ENCODE measurements around the gene HARBI1. TPM values are rescaled to one million over a fixed set of nuclear protein-coding genes. Genes with fewer than 3 reads are reported as not detected.

HARBI1 gene
- total RNA-seq, 1 experiment from 2014 or later = 4.0 TPM

GRCh38 chr11:46600194-46600960 lies 16.6 kb downstream of the HARBI1 start:
- H3K4me2 ChIP-seq (ENCODE audit: low read depth, low read length, poor library complexity, severe bottlenecking) = no peak overlapping the region
- no peaks in the 10 kb centered on the region for H3K9me2 ChIP-seq (replicated peaks; ENCODE audit: insufficient read depth, low read length)
- H4K20me1 ChIP-seq (ENCODE audit: insufficient read depth, low read depth, low read length) = no peaks in the 10 kb centered on the region
- no peaks in the 10 kb centered on the region for H3K9me3 ChIP-seq (ENCODE audit: low read length)
- no peaks in the 10 kb centered on the region for H3K27me3 ChIP-seq (ENCODE audit: low read length)
- no peaks in the 10 kb centered on the region for H3K36me3 ChIP-seq (ENCODE audit: insufficient read depth, low read length)
- H3K79me2 ChIP-seq (ENCODE audit: low read length) = no peaks in the 10 kb centered on the region; the same call in 1 of the 2 replicates
- H3K4me1 ChIP-seq (ENCODE audit: low read length) = peaks cover 36% of the 10 kb centered on the region
- H3K27ac ChIP-seq (ENCODE audit: low read length) = no peak overlapping the region
- no peak overlapping the region for H2AFZ ChIP-seq (ENCODE audit: low read length)
- no peak for DNase-seq
- H3K9ac ChIP-seq (ENCODE audit: low read length) = no peak overlapping the region
- no peak overlapping the region for H3K4me3 ChIP-seq (ENCODE audit: low read length)

- Histone ChIP-seq H3K9ac (ENCODE audit: low read length) (no peak overlapping the region), H3K79me2 (ENCODE audit: low read length) (no peaks in the 10 kb centered on the region), H3K27me3 (ENCODE audit: low read length) (no peaks in the 10 kb centered on the region), H4K20me1 (ENCODE audit: insufficient read depth, low read depth, low read length) (no peaks in the 10 kb centered on the region), H3K36me3 (ENCODE audit: insufficient read depth, low read length) (no peaks in the 10 kb centered on the region), H3K4me3 (ENCODE audit: low read length) (no peak overlapping the region), H3K4me1 (ENCODE audit: low read length) (peaks cover 28% of the 10 kb centered on the region), H3K9me2 (replicated peaks; ENCODE audit: insufficient read depth, low read length) (no peaks in the 10 kb centered on the region), H2AFZ (ENCODE audit: low read length) (no peak overlapping the region), H3K9me3 (ENCODE audit: low read length) (no peaks in the 10 kb centered on the region), H3K4me2 (ENCODE audit: low read depth, low read length, poor library complexity, severe bottlenecking) (no peak overlapping the region), H3K27ac (ENCODE audit: low read length) (no peak overlapping the region)
- no peak for DNase-seq
Observed at GRCh38 chr11:46599340-46600193, 17.5 kb downstream of the HARBI1 start.

GRCh38 chr11:46597609-46598219 lies 19.3 kb downstream of the HARBI1 start:
- DNase-seq = no peak
- no peak overlapping the region for H3K4me2 ChIP-seq (ENCODE audit: low read depth, low read length, poor library complexity, severe bottlenecking)

GRCh38 chr11:46597155-46597554 lies 19.9 kb downstream of the HARBI1 start:
- H3K27me3 ChIP-seq (ENCODE audit: low read length) = no peaks in the 10 kb centered on the region
- H3K9me3 ChIP-seq (ENCODE audit: low read length) = no peaks in the 10 kb centered on the region
- no peak overlapping the region for H2AFZ ChIP-seq (ENCODE audit: low read length)
- no peak overlapping the region for H3K4me3 ChIP-seq (ENCODE audit: low read length)
- no peak overlapping the region for H3K4me2 ChIP-seq (ENCODE audit: low read depth, low read length, poor library complexity, severe bottlenecking)
- no peak for DNase-seq
- H3K4me1 ChIP-seq (ENCODE audit: low read length) = peaks cover 27% of the 10 kb centered on the region
- peaks cover 8% of the 10 kb centered on the region; the same call in 1 of the 2 replicates for H4K20me1 ChIP-seq (ENCODE audit: insufficient read depth, low read depth, low read length)
- no peaks in the 10 kb centered on the region for H3K9me2 ChIP-seq (replicated peaks; ENCODE audit: insufficient read depth, low read length)
- H3K27ac ChIP-seq (ENCODE audit: low read length) = no peak overlapping the region
- H3K9ac ChIP-seq (ENCODE audit: low read length) = no peak overlapping the region
- no peaks in the 10 kb centered on the region for H3K36me3 ChIP-seq (ENCODE audit: insufficient read depth, low read length)
- peaks cover 17% of the 10 kb centered on the region for H3K79me2 ChIP-seq (ENCODE audit: low read length)

More at GRCh38 chr11:46597609-46598219, 19.3 kb downstream of the HARBI1 start:
- no peaks in the 10 kb centered on the region for H3K27me3 ChIP-seq (ENCODE audit: low read length)
- H3K79me2 ChIP-seq (ENCODE audit: low read length) = peaks cover 11% of the 10 kb centered on the region
- no peaks in the 10 kb centered on the region for H3K36me3 ChIP-seq (ENCODE audit: insufficient read depth, low read length)
- no peak overlapping the region for H2AFZ ChIP-seq (ENCODE audit: low read length)
- no peak overlapping the region for H3K9ac ChIP-seq (ENCODE audit: low read length)
- H3K9me3 ChIP-seq (ENCODE audit: low read length) = no peaks in the 10 kb centered on the region
- peaks cover 21% of the 10 kb centered on the region for H3K4me1 ChIP-seq (ENCODE audit: low read length)
- no peaks in the 10 kb centered on the region for H3K9me2 ChIP-seq (replicated peaks; ENCODE audit: insufficient read depth, low read length)
- no peak overlapping the region for H3K27ac ChIP-seq (ENCODE audit: low read length)
- no peak overlapping the region for H3K4me3 ChIP-seq (ENCODE audit: low read length)
- peaks cover 8% of the 10 kb centered on the region; the same call in 1 of the 2 replicates for H4K20me1 ChIP-seq (ENCODE audit: insufficient read depth, low read depth, low read length)

- DNase-seq = no peak
- Histone ChIP-seq H3K4me2 (ENCODE audit: low read depth, low read length, poor library complexity, severe bottlenecking) (peak overlapping the region; percentile 88), H3K9me3 (ENCODE audit: low read length) (no peaks in the 10 kb centered on the region), H3K36me3 (ENCODE audit: insufficient read depth, low read length) (no peaks in the 10 kb centered on the region), H3K4me1 (ENCODE audit: low read length) (peaks cover 30% of the 10 kb centered on the region), H4K20me1 (ENCODE audit: insufficient read depth, low read depth, low read length) (peaks cover 8% of the 10 kb centered on the region; the same call in 1 of the 2 replicates), H3K27me3 (ENCODE audit: low read length) (no peaks in the 10 kb centered on the region), H3K9ac (ENCODE audit: low read length) (no peak overlapping the region), H3K4me3 (ENCODE audit: low read length) (peak overlapping the region; percentile 79), H3K9me2 (replicated peaks; ENCODE audit: insufficient read depth, low read length) (no peaks in the 10 kb centered on the region), H3K79me2 (ENCODE audit: low read length) (peaks cover 40% of the 10 kb centered on the region), H3K27ac (ENCODE audit: low read length) (no peak overlapping the region), H2AFZ (ENCODE audit: low read length) (peak overlapping the region; percentile 40)
Observed at GRCh38 chr11:46594785-46595184, 22.2 kb downstream of the HARBI1 start.

GRCh38 chr11:46594374-46594700 lies 22.7 kb downstream of the HARBI1 start:
- peak overlapping the region; percentile 88 for H3K4me2 ChIP-seq (ENCODE audit: low read depth, low read length, poor library complexity, severe bottlenecking)
- peak overlapping the region; percentile 75 for H3K9ac ChIP-seq (ENCODE audit: low read length)
- H3K9me2 ChIP-seq (replicated peaks; ENCODE audit: insufficient read depth, low read length) = no peaks in the 10 kb centered on the region
- H3K79me2 ChIP-seq (ENCODE audit: low read length) = peaks cover 45% of the 10 kb centered on the region
- no peak for DNase-seq
- H2AFZ ChIP-seq (ENCODE audit: low read length) = peak overlapping the region; percentile 40
- H3K9me3 ChIP-seq (ENCODE audit: low read length) = no peaks in the 10 kb centered on the region
- H3K27ac ChIP-seq (ENCODE audit: low read length) = no peak overlapping the region
- H4K20me1 ChIP-seq (ENCODE audit: insufficient read depth, low read depth, low read length) = peaks cover 8% of the 10 kb centered on the region; the same call in 1 of the 2 replicates
- peaks cover 30% of the 10 kb centered on the region for H3K4me1 ChIP-seq (ENCODE audit: low read length)
- peak overlapping the region; percentile 79 for H3K4me3 ChIP-seq (ENCODE audit: low read length)
- no peaks in the 10 kb centered on the region for H3K36me3 ChIP-seq (ENCODE audit: insufficient read depth, low read length)
- no peaks in the 10 kb centered on the region for H3K27me3 ChIP-seq (ENCODE audit: low read length)

- Histone ChIP-seq H3K4me1 (ENCODE audit: low read length) (peaks cover 30% of the 10 kb centered on the region), H3K4me2 (ENCODE audit: low read depth, low read length, poor library complexity, severe bottlenecking) (peak within 1 kb of the TSS; percentile 88), H3K4me3 (ENCODE audit: low read length) (peak within 1 kb of the TSS; percentile 79), H3K27ac (ENCODE audit: low read length) (peak within 1 kb of the TSS; percentile 54), H3K27me3 (ENCODE audit: low read length) (no peaks in the 10 kb centered on the region), H3K9me3 (ENCODE audit: low read length) (no peaks in the 10 kb centered on the region), H3K9ac (ENCODE audit: low read length) (peak within 1 kb of the TSS; percentile 75), H2AFZ (ENCODE audit: low read length) (peak within 1 kb of the TSS; percentile 40), H3K9me2 (replicated peaks; ENCODE audit: insufficient read depth, low read length) (no peaks in the 10 kb centered on the region), H3K36me3 (ENCODE audit: insufficient read depth, low read length) (no peaks in the 10 kb centered on the region), H3K79me2 (ENCODE audit: low read length) (peaks cover 51% of the 10 kb centered on the region), H4K20me1 (ENCODE audit: insufficient read depth, low read depth, low read length) (peaks cover 8% of the 10 kb centered on the region; the same call in 1 of the 2 replicates)
- peak; percentile 95 for DNase-seq
Observed at GRCh38 chr11:46593550-46594373, 23.3 kb downstream of the HARBI1 start, which contains the start of gene AMBRA1. TSS of gene AMBRA1 (minus strand) at chr11:46594023. CDS start at chr11:46548380, 45,643 bp downstream.

Measured in Karpas-422 (cell line).